Transverse colon (tissue), 4 donors: Measurements from ENCODE around the gene PLAC1.

Source experiments
- CTCF ChIP-seq, 5 experiments: fragments of 200-600 bp in 3 of 5; fragments of 450-650 bp in 2 of 5; sonication (generic) in 3 of 5; IDR thresholded peaks; 1 replicate in 2 of 5; 2 replicates in 3 of 5; pipeline ENCODE4 v1.5.1; 2016 to 2017; ENCODE audit warnings: antibody characterized with exemption in 5 of 5, inconsistent platforms in 3 of 5, mild to moderate bottlenecking in 2 of 5, moderate library complexity in 1 of 5
- POLR2A ChIP-seq: fragments of 450-650 bp; IDR thresholded peaks from one replicate; pipeline ENCODE4 v1.6.1; 2016; ENCODE audit warnings: antibody characterized with exemption, mild to moderate bottlenecking, moderate library complexity
- POLR2AphosphoS5 ChIP-seq, 3 donors: sonication (generic); formaldehyde crosslinking; IDR thresholded peaks; one replicate each; pipeline ENCODE4 v1.6.1; 2016; ENCODE audit warnings: antibody characterized with exemption in 3 of 3

- no peak for TF ChIP-seq CTCF (IDR thresholded peaks at IDR 0.05)
- no peak for TF ChIP-seq POLR2AphosphoS5 (IDR thresholded peaks at IDR 0.05)
- no peak for TF ChIP-seq POLR2A
These were observed 91.8 kb downstream of the PLAC1 start for GRCh38 chrX:134566506-134566905.
